ENCODE data around the gene CTNNA3.

CTNNA3 gene

GRCh38 chr10:67306588-67307205, 389.3 kb downstream of the CTNNA3 start:
- DNase-seq, result no peak

- DNase-seq, result no peak
Observed at GRCh38 chr10:67302701-67303100, 393.3 kb downstream of the CTNNA3 start.

- DNase-seq, result no peak
Observed at GRCh38 chr10:67299761-67300160, 396.2 kb downstream of the CTNNA3 start.

- no peak for DNase-seq
Observed at GRCh38 chr10:67297637-67298181, 398.3 kb downstream of the CTNNA3 start.

- DNase-seq, result no peak
Observed at GRCh38 chr10:67296926-67297325, 399.1 kb downstream of the CTNNA3 start.

GRCh38 chr10:67288688-67289410, 407.1 kb downstream of the CTNNA3 start:
- no peak for DNase-seq

GRCh38 chr10:67284589-67284988, 411.4 kb downstream of the CTNNA3 start:
- no peak for DNase-seq

- DNase-seq, result no peak
Observed at GRCh38 chr10:67282871-67283270, 413.1 kb downstream of the CTNNA3 start.

GRCh38 chr10:67280405-67280804, 415.6 kb downstream of the CTNNA3 start:
- DNase-seq, result no peak

GRCh38 chr10:67277402-67277801, 418.6 kb downstream of the CTNNA3 start:
- DNase-seq, result no peak

- DNase-seq, result no peak
Observed at GRCh38 chr10:67269828-67270227, 426.2 kb downstream of the CTNNA3 start.

- no peak for DNase-seq
Observed at GRCh38 chr10:67268146-67268545, 427.8 kb downstream of the CTNNA3 start.

- DNase-seq, result no peak
Observed at GRCh38 chr10:67262675-67263074, 433.3 kb downstream of the CTNNA3 start.

- DNase-seq, result no peak
Observed at GRCh38 chr10:67261300-67261797, 434.6 kb downstream of the CTNNA3 start.

- no peak for DNase-seq
Observed at GRCh38 chr10:67259319-67259929, 436.6 kb downstream of the CTNNA3 start.

- no peak for DNase-seq
Observed at GRCh38 chr10:67257427-67258144, 438.4 kb downstream of the CTNNA3 start.

- DNase-seq, result no peak
Observed at GRCh38 chr10:67257018-67257417, 439.0 kb downstream of the CTNNA3 start.

- no peak for DNase-seq
Observed at GRCh38 chr10:67250686-67251085, 445.3 kb downstream of the CTNNA3 start.

- DNase-seq, result no peak
Observed at GRCh38 chr10:67246066-67246555, 449.9 kb downstream of the CTNNA3 start.

- DNase-seq, result no peak
Observed at GRCh38 chr10:67242528-67242927, 453.5 kb downstream of the CTNNA3 start.

- DNase-seq, result no peak
Observed at GRCh38 chr10:67241451-67241850, 454.5 kb downstream of the CTNNA3 start.

- no peak for DNase-seq
Observed at GRCh38 chr10:67239864-67240497, 456.0 kb downstream of the CTNNA3 start.

Data from T-helper 1 cell (primary cell).